ENCODE data around the gene SUDS3. TPM values are rescaled to one million over a fixed set of nuclear protein-coding genes. Genes with fewer than 3 reads are reported as not detected.
A peak's percentile ranks its signal among the peaks of the same experiment; 100 is the strongest.

The SUDS3 gene
- polyA plus RNA-seq, 1 of the 3 experiments (the other 2 are of a cell fraction): 15.0 TPM

- WGBS (ENCODE audit: low lambda C conversion rate): 68% methylated on average over 7 of the region's 7 CpGs
- CTCF ChIA-PET: no interaction called here
Measured at GRCh38 chr12:118429688-118430383, 53.5 kb downstream of the SUDS3 start.

More at GRCh38 chr12:118429688-118430383, 53.5 kb downstream of the SUDS3 start:
- no peak overlapping the region for H3K9ac ChIP-seq
- H3K36me3 ChIP-seq (replicated peaks in 1 of 2; ENCODE audit: control insufficient read depth in 1 of 2, insufficient read depth in 2 of 2, low read length in 1 of 2): no peaks in the 10 kb centered on the region
- H3K27me3 ChIP-seq (ENCODE audit: insufficient read depth): no peaks in the 10 kb centered on the region
- no peak for DNase-seq
- H3K4me3 ChIP-seq (ENCODE audit: low read depth in 2 of 2, low read length in 1 of 2): no peak overlapping the region
- H3F3A ChIP-seq (replicated peaks; ENCODE audit: insufficient read depth): peaks cover 13% of the 10 kb centered on the region
- peaks cover 3 to 16% of the 10 kb centered on the region in 2 experiments; a peak in 1 of 4 replicates for H3K4me1 ChIP-seq (ENCODE audit: control insufficient read depth in 1 of 2, insufficient read depth in 2 of 2, low read depth in 1 of 2, low read length in 1 of 2)
- H3K9me3 ChIP-seq: no peaks in the 10 kb centered on the region
- no peak overlapping the region for H2AFZ ChIP-seq (ENCODE audit: low read depth)
- H4K20me1 ChIP-seq (ENCODE audit: insufficient read depth): no peaks in the 10 kb centered on the region
- POLR2A ChIA-PET: no interaction called here
- no peak for TF ChIP-seq TAF1 (IDR thresholded peaks at IDR 0.05; ENCODE audit: borderline replicate concordance, low read depth, low read length)
- no peak for TF ChIP-seq YY1 (IDR thresholded peaks at IDR 0.05; ENCODE audit: low read depth)
- no peak for TF ChIP-seq RCOR1 (IDR thresholded peaks at IDR 0.05; ENCODE audit: low read length)
- no peak for TF ChIP-seq JUND (IDR thresholded peaks at IDR 0.05)
- no peak for TF ChIP-seq IRF3 (IDR thresholded peaks at IDR 0.05; ENCODE audit: low read depth, low read length)
- TF ChIP-seq, protein P1, sequence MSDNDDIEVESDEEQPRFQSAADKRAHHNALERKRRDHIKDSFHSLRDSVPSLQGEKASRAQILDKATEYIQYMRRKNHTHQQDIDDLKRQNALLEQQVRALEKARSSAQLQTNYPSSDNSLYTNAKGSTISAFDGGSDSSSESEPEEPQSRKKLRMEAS (IDR thresholded peaks at IDR 0.05; ENCODE audit: low read depth): no peak
- TF ChIP-seq REST (IDR thresholded peaks at IDR 0.05; ENCODE audit: low read depth, low read length): no peak
- TF ChIP-seq, protein P2, sequence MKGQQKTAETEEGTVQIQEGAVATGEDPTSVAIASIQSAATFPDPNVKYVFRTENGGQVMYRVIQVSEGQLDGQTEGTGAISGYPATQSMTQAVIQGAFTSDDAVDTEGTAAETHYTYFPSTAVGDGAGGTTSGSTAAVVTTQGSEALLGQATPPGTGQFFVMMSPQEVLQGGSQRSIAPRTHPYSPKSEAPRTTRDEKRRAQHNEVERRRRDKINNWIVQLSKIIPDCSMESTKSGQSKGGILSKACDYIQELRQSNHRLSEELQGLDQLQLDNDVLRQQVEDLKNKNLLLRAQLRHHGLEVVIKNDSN (IDR thresholded peaks at IDR 0.05; ENCODE audit: borderline replicate concordance, low read depth): no peak
- TF ChIP-seq EP300 (IDR thresholded peaks at IDR 0.05; ENCODE audit: borderline replicate concordance in 1 of 2, low read depth in 1 of 2, low read length in 1 of 2): no peak
- TF ChIP-seq TCF12 (IDR thresholded peaks at IDR 0.05): no peak
- no peak for TF ChIP-seq RFX5 (IDR thresholded peaks at IDR 0.05; ENCODE audit: low read length)
- TF ChIP-seq TEAD4 (IDR thresholded peaks at IDR 0.05; ENCODE audit: borderline replicate concordance, insufficient read depth): no peak
- no peak for TF ChIP-seq RAD21 (IDR thresholded peaks at IDR 0.05; ENCODE audit: low read length)
- no peak overlapping the region for H3K4me2 ChIP-seq
- H3K79me2 ChIP-seq (ENCODE audit: insufficient read depth): no peaks in the 10 kb centered on the region
- H3K27ac ChIP-seq (ENCODE audit: low read depth in 2 of 2, low read length in 1 of 2): peak overlapping the region in 1 of 2 experiments; percentile 40; a peak in 1 of 4 replicates
- H3K9me2 ChIP-seq: no peaks in the 10 kb centered on the region
